Measurements from ENCODE around the gene RNF150.

RNF150 gene

GRCh38 chr4:140865253-140866217 is 267.7 kb downstream of the RNF150 start:
- DNase-seq (ENCODE audit: low read depth, low spot score), result no peak

GRCh38 chr4:140863197-140863596 is 270.1 kb downstream of the RNF150 start:
- DNase-seq (ENCODE audit: low read depth, low spot score), result no peak

GRCh38 chr4:140862177-140862442 is 271.2 kb downstream of the RNF150 start:
- no peak for DNase-seq (ENCODE audit: low read depth, low spot score)

GRCh38 chr4:140861359-140862176 is 271.7 kb downstream of the RNF150 start:
- DNase-seq (ENCODE audit: low read depth, low spot score), result peak; percentile 80

GRCh38 chr4:140858897-140859296 is 274.4 kb downstream of the RNF150 start:
- no peak for DNase-seq (ENCODE audit: low read depth, low spot score)

GRCh38 chr4:140857111-140857510 is 276.2 kb downstream of the RNF150 start:
- DNase-seq (ENCODE audit: low read depth, low spot score), result no peak

- DNase-seq (ENCODE audit: low read depth, low spot score), result no peak
These were observed 276.6 kb downstream of the RNF150 start for GRCh38 chr4:140856621-140857062.

- DNase-seq (ENCODE audit: low read depth, low spot score), result no peak
These were observed 279.1 kb downstream of the RNF150 start for GRCh38 chr4:140854168-140854567.

- no peak for DNase-seq (ENCODE audit: low read depth, low spot score)
These were observed 281.5 kb downstream of the RNF150 start for GRCh38 chr4:140851804-140852203.

GRCh38 chr4:140851032-140851636 is 282.1 kb downstream of the RNF150 start:
- DNase-seq (ENCODE audit: low read depth, low spot score), result peak; percentile 44

- DNase-seq (ENCODE audit: low read depth, low spot score), result no peak
These were observed 283.7 kb downstream of the RNF150 start for GRCh38 chr4:140849526-140849925.

GRCh38 chr4:140846736-140847135 is 286.5 kb downstream of the RNF150 start:
- no peak for DNase-seq (ENCODE audit: low read depth, low spot score)

- DNase-seq (ENCODE audit: low read depth, low spot score), result no peak
These were observed 289.2 kb downstream of the RNF150 start for GRCh38 chr4:140844061-140844460.

GRCh38 chr4:140841186-140841585 is 292.1 kb downstream of the RNF150 start:
- no peak for DNase-seq (ENCODE audit: low read depth, low spot score)

- DNase-seq (ENCODE audit: low read depth, low spot score), result no peak
These were observed 293.1 kb downstream of the RNF150 start for GRCh38 chr4:140839888-140840790.

GRCh38 chr4:140839406-140839805 is 293.9 kb downstream of the RNF150 start:
- no peak for DNase-seq (ENCODE audit: low read depth, low spot score)

- no peak for DNase-seq (ENCODE audit: low read depth, low spot score)
These were observed 295.5 kb downstream of the RNF150 start for GRCh38 chr4:140837736-140838135.

- DNase-seq (ENCODE audit: low read depth, low spot score), result no peak
These were observed 298.3 kb downstream of the RNF150 start for GRCh38 chr4:140834839-140835495.

GRCh38 chr4:140833280-140833679 is 300.0 kb downstream of the RNF150 start:
- DNase-seq (ENCODE audit: low read depth, low spot score), result no peak

- no peak for DNase-seq (ENCODE audit: low read depth, low spot score)
These were observed 303.4 kb downstream of the RNF150 start for GRCh38 chr4:140829825-140830224.

GRCh38 chr4:140826701-140827027 is 306.6 kb downstream of the RNF150 start:
- no peak for DNase-seq (ENCODE audit: low read depth, low spot score)

Measured in smooth muscle cell of the brain vasculature (primary cell).